Body of pancreas (tissue), 4 donors: ENCODE data around the gene SNRPD3. TPM values are rescaled to one million over a fixed set of nuclear protein-coding genes. Genes with fewer than 3 reads are reported as not detected.

ENCODE experiments used
- ATAC-seq: fragments of 150-250 bp; one replicate; pipeline ENCODE4 v1.9.1; 2016
- DNase-seq, 4 donors: peaks; one replicate each; pipeline ENCODE4 v3.0.0-alpha.2; 2019
- H3K27ac ChIP-seq, 4 donors: fragments of 200-600 bp; sonication (generic); 1 replicate in 3 of 4; 2 replicates in 1 of 4; pipeline versions ENCODE4 v1.5.1 to v1.6.1; 2016 to 2019; ENCODE audit warnings: mild to moderate bottlenecking in 1 of 4, mixed read lengths in 1 of 4, moderate library complexity in 1 of 4
- H3K27me3 ChIP-seq, 2 donors: fragments of 200-600 bp; sonication (generic); one replicate each; pipeline ENCODE4 v1.6.0; 2016; ENCODE audit warnings: mild to moderate bottlenecking in 1 of 2
- H3K36me3 ChIP-seq, 2 donors: fragments of 200-600 bp; sonication (generic); replicated peaks in 1 of 2; 2 replicates each; pipeline ENCODE4 v1.5.1; 2016; ENCODE audit warnings: low read depth in 2 of 2; ENCODE audit not compliant: insufficient read depth in 1 of 2
- H3K4me1 ChIP-seq: fragments of 200-600 bp; sonication (generic); one replicate; pipeline ENCODE4 v1.6.0; 2016
- H3K4me3 ChIP-seq, 2 donors: fragments of 200-600 bp; sonication (generic); 1 replicate in 1 of 2; 2 replicates in 1 of 2; pipeline ENCODE4 v1.5.1; 2016 to 2019
- H3K9me3 ChIP-seq, 3 donors: fragments of 200-600 bp; sonication (generic); 1 replicate in 2 of 3; 2 replicates in 1 of 3; pipeline ENCODE4 v1.5.1; 2016
- POLR2A ChIP-seq, 3 donors: fragments of 450-650 bp; IDR thresholded peaks; one replicate each; pipeline ENCODE4 v1.6.1; 2016; ENCODE audit warnings: antibody characterized with exemption in 3 of 3, mild to moderate bottlenecking in 2 of 3
- WGBS, 2 donors: methylation state at CpG; one replicate each; pipeline ENCODE4 v1.1.5; 2017; 5-methylcytosine and 5-hydroxymethylcytosine counted together
- intact Hi-C: fragments of 100-400 bp; cut with DNase I; formaldehyde crosslinking; loops from one replicate; pipeline ENCODE4 v1.15.1; 2023
- total RNA-seq, 2 donors: library from RNA; depleted of rRNA; stranded (reverse); fragments of >200 nt; gene quantifications; one replicate each; pipeline ENCODE4 v1.1.0, GENCODE V29; 2016
- TF ChIP-seq, protein P1 (sequence below), 7 experiments: fragments of 450-650 bp in 4 of 7; fragments of 200-600 bp in 3 of 7; sonication (generic) in 3 of 7; IDR thresholded peaks; one replicate each; pipeline ENCODE4 v1.5.1; 2016 to 2019; ENCODE audit warnings: antibody characterized with exemption in 7 of 7

SNRPD3 gene
- total RNA-seq, 2 donors from 2014 or later, result 30.4 to 65.6 TPM

DNA sequence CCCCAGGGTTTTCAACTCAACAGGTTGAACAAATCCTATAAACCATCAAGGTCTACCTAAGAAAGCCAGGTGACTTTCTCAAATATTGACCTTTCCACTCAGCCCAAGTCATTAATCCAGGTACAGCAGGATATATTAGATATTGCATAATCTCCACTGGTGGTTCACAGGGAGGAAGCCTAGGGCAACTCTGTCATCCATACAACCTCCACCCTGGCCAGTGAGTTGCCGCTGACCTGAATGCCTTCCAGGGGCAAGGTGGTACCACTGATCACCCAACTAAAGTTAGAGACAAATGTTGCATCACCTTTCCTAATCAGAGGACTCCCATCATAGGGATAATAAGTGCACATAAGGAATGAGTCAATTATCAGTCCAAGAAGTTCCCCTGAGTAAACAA lies 23.7 kb upstream of the SNRPD3 start:
- peak in 2 of 4 donors; percentile 45 to 50 for DNase-seq
- Histone ChIP-seq H3K27ac (peak overlapping the region in 3 of 4 donors; percentile 20 to 56 (median 45)), H3K4me3 (no peak overlapping the region), H3K36me3 (no peaks in the 10 kb centered on the region), H3K4me1 (peaks cover 38% of the 10 kb centered on the region), H3K27me3 (no peaks in the 10 kb centered on the region), H3K9me3 (no peaks in the 10 kb centered on the region)
- TF ChIP-seq POLR2A (IDR thresholded peaks at IDR 0.05), result no peak
- TF ChIP-seq, protein P1, sequence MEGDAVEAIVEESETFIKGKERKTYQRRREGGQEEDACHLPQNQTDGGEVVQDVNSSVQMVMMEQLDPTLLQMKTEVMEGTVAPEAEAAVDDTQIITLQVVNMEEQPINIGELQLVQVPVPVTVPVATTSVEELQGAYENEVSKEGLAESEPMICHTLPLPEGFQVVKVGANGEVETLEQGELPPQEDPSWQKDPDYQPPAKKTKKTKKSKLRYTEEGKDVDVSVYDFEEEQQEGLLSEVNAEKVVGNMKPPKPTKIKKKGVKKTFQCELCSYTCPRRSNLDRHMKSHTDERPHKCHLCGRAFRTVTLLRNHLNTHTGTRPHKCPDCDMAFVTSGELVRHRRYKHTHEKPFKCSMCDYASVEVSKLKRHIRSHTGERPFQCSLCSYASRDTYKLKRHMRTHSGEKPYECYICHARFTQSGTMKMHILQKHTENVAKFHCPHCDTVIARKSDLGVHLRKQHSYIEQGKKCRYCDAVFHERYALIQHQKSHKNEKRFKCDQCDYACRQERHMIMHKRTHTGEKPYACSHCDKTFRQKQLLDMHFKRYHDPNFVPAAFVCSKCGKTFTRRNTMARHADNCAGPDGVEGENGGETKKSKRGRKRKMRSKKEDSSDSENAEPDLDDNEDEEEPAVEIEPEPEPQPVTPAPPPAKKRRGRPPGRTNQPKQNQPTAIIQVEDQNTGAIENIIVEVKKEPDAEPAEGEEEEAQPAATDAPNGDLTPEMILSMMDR (IDR thresholded peaks at IDR 0.05), result no peak
- intact Hi-C loops, result no loop called here
- ATAC-seq, result peak; percentile 83
- WGBS, 2 donors, result 16 to 40% methylated on average over 1 of the region's 1 CpG

DNA sequence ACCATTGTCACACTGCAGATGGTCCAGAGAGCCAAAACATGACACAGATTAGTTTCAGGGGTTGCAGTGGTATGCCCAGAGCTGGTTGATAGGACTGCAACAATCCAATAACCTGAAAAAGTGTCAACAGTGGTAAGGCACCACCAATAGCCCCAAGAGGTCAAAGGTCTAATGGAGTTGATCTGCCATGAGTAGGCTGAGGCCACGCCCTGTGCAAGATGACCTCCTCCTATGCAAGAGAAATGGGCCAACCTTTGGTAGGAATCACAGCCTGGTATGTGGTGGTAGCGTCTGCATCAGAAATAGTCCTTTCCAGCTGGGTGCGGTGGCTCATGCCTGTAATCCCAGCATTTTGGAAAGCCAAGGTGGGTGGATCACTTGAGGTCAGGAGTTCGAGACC lies 20.5 kb upstream of the SNRPD3 start:
- Histone ChIP-seq H3K4me3 (no peak overlapping the region), H3K9me3 (no peaks in the 10 kb centered on the region), H3K27ac (no peak overlapping the region), H3K4me1 (peaks cover 38% of the 10 kb centered on the region), H3K27me3 (no peaks in the 10 kb centered on the region), H3K36me3 (peaks cover 0 to 4% of the 10 kb centered on the region in 2 donors)
- TF ChIP-seq, protein P1 (IDR thresholded peaks at IDR 0.05), result no peak
- no peak for TF ChIP-seq POLR2A (IDR thresholded peaks at IDR 0.05)
- ATAC-seq, result no peak
- intact Hi-C loops, result no loop called here
- DNase-seq, result no peak
- WGBS, 2 donors, result 91 to 100% methylated on average over 3 to 4 of the region's 4 CpGs

DNA sequence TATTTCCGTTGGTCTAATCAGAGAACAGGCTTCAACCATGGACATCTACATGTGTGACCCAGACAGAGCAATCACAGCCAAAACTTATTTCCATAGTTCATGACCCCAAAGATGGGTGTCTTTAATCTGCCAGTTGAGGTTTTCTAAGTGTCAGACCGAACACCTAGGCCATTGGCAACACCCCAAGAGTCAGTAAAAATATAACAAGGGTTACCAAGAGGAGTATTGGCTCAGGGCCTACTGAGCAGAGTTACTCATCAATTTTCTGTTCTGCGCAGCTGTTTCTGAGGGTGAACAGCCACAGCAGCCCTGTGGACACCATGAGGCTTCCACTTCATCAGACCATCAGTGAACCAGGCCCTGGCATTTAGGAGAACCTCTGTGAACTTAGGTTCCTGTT lies 19.7 kb upstream of the SNRPD3 start:
- TF ChIP-seq POLR2A (IDR thresholded peaks at IDR 0.05), result no peak
- TF ChIP-seq, protein P1 (IDR thresholded peaks at IDR 0.05), result no peak
- Histone ChIP-seq H3K36me3 (peaks cover 0 to 9% of the 10 kb centered on the region in 2 donors), H3K4me3 (no peak overlapping the region), H3K27ac (no peak overlapping the region), H3K4me1 (peaks cover 34% of the 10 kb centered on the region), H3K27me3 (no peaks in the 10 kb centered on the region), H3K9me3 (no peaks in the 10 kb centered on the region)
- intact Hi-C loops, result no loop called here
- WGBS, 2 donors, result 33 to 37% methylated on average over 3 of the region's 3 CpGs
- peak; percentile 25 for ATAC-seq
- DNase-seq, result peak in 2 of 4 donors; percentile 35 to 44

DNA sequence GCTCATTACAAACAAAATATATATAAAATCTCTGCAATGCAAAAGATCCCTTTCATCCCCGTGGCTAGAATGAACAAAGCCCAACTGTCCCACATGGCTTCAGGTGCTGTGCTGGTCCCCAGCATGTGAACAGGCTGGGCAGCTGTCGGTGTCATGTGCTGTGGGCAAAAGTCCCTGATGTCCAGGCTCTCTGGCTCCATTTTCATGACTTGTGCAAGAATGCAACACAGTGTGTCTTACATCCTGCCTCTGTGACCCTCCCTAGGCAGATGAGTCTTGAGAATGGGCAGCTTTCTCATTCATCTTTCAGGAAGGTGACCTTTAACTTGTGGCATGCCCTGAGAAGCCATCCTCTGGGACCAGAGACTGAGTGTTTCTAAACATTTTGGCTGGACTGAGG lies 15.3 kb upstream of the SNRPD3 start:
- Histone ChIP-seq H3K27ac (no peak overlapping the region), H3K4me1 (peaks cover 46% of the 10 kb centered on the region), H3K27me3 (no peaks in the 10 kb centered on the region), H3K9me3 (no peaks in the 10 kb centered on the region), H3K4me3 (no peak overlapping the region), H3K36me3 (peaks cover 0 to 24% of the 10 kb centered on the region in 2 donors)
- TF ChIP-seq, protein P1 (IDR thresholded peaks at IDR 0.05), result no peak
- no peak for TF ChIP-seq POLR2A (IDR thresholded peaks at IDR 0.05)
- intact Hi-C loops, result no loop called here
- ATAC-seq, result no peak
- 89 to 92% methylated on average over 2 of the region's 2 CpGs for WGBS, 2 donors
- DNase-seq, result no peak
